Inflammatory macrophage treated with lipopolysaccharide for 4 hours (primary cell): ENCODE measurements around the gene LRMDA.

Source experiments
- DNase-seq: peaks from one replicate; pipeline ENCODE4 v3.0.0-alpha.2; 2020

The LRMDA gene

GRCh38 chr10:76436401-76436811 lies 1005.0 kb downstream of the LRMDA start:
- no peak for DNase-seq

- DNase-seq: no peak
Measured at GRCh38 chr10:76436981-76437380, 1005.6 kb downstream of the LRMDA start.

GRCh38 chr10:76440426-76440825 lies 1009.0 kb downstream of the LRMDA start:
- DNase-seq: no peak

- DNase-seq: no peak
Measured at GRCh38 chr10:76442113-76442512, 1010.7 kb downstream of the LRMDA start.

GRCh38 chr10:76444034-76444800 lies 1012.8 kb downstream of the LRMDA start:
- DNase-seq: no peak

GRCh38 chr10:76447578-76447977 lies 1016.2 kb downstream of the LRMDA start:
- no peak for DNase-seq

GRCh38 chr10:76451911-76452310 lies 1020.5 kb downstream of the LRMDA start:
- DNase-seq: peak; percentile 57

GRCh38 chr10:76453332-76453731 lies 1021.9 kb downstream of the LRMDA start:
- DNase-seq: no peak

GRCh38 chr10:76453997-76454396 lies 1022.6 kb downstream of the LRMDA start:
- no peak for DNase-seq

- DNase-seq: peak; percentile 49
Measured at GRCh38 chr10:76454506-76455140, 1023.2 kb downstream of the LRMDA start.

GRCh38 chr10:76456197-76456596 lies 1024.8 kb downstream of the LRMDA start:
- DNase-seq: peak; percentile 6

GRCh38 chr10:76459016-76459730 lies 1027.7 kb downstream of the LRMDA start:
- no peak for DNase-seq

GRCh38 chr10:76461024-76461423 lies 1029.6 kb downstream of the LRMDA start:
- no peak for DNase-seq

- DNase-seq: no peak
Measured at GRCh38 chr10:76463111-76463510, 1031.7 kb downstream of the LRMDA start.

GRCh38 chr10:76466836-76467503 lies 1035.5 kb downstream of the LRMDA start:
- DNase-seq: no peak

- DNase-seq: no peak
Measured at GRCh38 chr10:76469675-76470074, 1038.3 kb downstream of the LRMDA start.

- no peak for DNase-seq
Measured at GRCh38 chr10:76479103-76479790, 1047.8 kb downstream of the LRMDA start.

- DNase-seq: no peak
Measured at GRCh38 chr10:76481178-76481577, 1049.8 kb downstream of the LRMDA start.

GRCh38 chr10:76487582-76487981 lies 1056.2 kb downstream of the LRMDA start:
- DNase-seq: no peak

- no peak for DNase-seq
Measured at GRCh38 chr10:76488602-76489001, 1057.2 kb downstream of the LRMDA start.

GRCh38 chr10:76491216-76491615 lies 1059.8 kb downstream of the LRMDA start:
- no peak for DNase-seq

GRCh38 chr10:76492026-76492425 lies 1060.6 kb downstream of the LRMDA start:
- DNase-seq: no peak
